ENCODE data around the gene SEC16A.

DNA sequence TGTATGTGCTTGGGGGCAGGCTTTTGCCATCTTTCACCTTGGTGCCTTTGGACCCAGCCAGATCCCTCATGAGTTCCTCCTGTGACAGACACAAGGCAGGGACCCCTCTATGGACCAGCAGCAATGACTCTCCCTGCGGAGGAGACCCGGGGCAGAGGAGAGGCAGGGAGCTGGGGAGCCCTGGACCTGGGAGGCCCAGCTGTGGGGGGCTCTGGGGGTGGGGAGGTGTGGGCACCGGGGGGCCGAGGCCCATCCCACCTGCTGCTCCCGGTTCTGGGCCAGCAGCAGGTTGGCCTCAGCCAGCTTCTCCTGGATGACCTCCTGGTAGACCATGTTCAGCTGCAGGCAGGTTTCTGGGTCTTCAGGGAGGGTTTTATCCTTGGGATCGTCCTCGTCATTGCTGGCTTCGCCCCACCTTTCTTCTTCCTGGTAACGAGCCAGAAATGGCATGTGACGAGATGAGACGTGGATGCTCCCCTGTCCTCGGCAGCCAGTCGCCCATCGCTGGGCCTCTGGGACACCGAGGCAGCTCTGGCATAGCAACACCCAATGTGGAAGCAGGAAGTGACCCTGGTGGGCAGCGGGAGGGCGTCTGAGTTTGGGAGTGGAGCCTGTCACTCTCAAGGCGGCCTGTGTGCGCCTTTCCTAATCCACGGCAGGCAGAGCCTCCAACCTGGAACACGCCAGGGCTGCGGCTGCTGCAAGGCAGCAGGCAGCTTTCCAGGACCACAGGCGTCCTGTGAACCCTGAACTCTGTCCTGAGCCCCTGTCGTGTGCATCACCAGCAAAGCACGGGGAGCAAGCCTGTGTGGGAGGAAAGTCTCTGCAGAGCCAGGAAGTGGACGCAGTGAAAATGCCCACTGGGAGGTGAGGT is 87.3 kb downstream of the SEC16A start:
- TF ChIP-seq, protein P1, sequence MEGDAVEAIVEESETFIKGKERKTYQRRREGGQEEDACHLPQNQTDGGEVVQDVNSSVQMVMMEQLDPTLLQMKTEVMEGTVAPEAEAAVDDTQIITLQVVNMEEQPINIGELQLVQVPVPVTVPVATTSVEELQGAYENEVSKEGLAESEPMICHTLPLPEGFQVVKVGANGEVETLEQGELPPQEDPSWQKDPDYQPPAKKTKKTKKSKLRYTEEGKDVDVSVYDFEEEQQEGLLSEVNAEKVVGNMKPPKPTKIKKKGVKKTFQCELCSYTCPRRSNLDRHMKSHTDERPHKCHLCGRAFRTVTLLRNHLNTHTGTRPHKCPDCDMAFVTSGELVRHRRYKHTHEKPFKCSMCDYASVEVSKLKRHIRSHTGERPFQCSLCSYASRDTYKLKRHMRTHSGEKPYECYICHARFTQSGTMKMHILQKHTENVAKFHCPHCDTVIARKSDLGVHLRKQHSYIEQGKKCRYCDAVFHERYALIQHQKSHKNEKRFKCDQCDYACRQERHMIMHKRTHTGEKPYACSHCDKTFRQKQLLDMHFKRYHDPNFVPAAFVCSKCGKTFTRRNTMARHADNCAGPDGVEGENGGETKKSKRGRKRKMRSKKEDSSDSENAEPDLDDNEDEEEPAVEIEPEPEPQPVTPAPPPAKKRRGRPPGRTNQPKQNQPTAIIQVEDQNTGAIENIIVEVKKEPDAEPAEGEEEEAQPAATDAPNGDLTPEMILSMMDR (conservative IDR thresholded peaks at IDR 0.05 in 1 of 2, IDR thresholded peaks at IDR 0.05 in 1 of 2; ENCODE audit: extremely low read depth in 1 of 2, insufficient read depth in 1 of 2, low read depth in 1 of 2, low read length in 2 of 2) = no peak
- TF ChIP-seq EZH2 (IDR thresholded peaks at IDR 0.05; ENCODE audit: borderline replicate concordance, low read length) = no peak
